ENCODE measurements around the gene AP5S1.
"Not testable (repeated sequence)": the region's sequence is repeated elsewhere in the genome, so short reads cannot be mapped to it uniquely, and the experiment has no call there.

Gene AP5S1

GRCh38 chr20:3836132-3836531, 15.8 kb downstream of the AP5S1 start:
- TF ChIP-seq CTCF (IDR thresholded peaks at IDR 0.05; ENCODE audit: borderline replicate concordance, insufficient read depth, low read depth, low read length) = no peak
- no peak overlapping the region for H3K4me3 ChIP-seq (ENCODE audit: low read depth, low read length)

- TF ChIP-seq CTCF (IDR thresholded peaks at IDR 0.05; ENCODE audit: borderline replicate concordance, insufficient read depth, low read depth, low read length) = no peak
- no peak overlapping the region for H3K4me3 ChIP-seq (ENCODE audit: low read depth, low read length)
These were observed 19.0 kb downstream of the AP5S1 start for GRCh38 chr20:3839328-3839727.

- H3K4me3 ChIP-seq (ENCODE audit: low read depth, low read length) = not testable (repeated sequence)
These were observed 19.9 kb downstream of the AP5S1 start for GRCh38 chr20:3840201-3840600.

- TF ChIP-seq CTCF (IDR thresholded peaks at IDR 0.05; ENCODE audit: borderline replicate concordance, insufficient read depth, low read depth, low read length) = no peak
- no peak overlapping the region for H3K4me3 ChIP-seq (ENCODE audit: low read depth, low read length)
These were observed 22.1 kb downstream of the AP5S1 start for GRCh38 chr20:3842348-3842930.

GRCh38 chr20:3843490-3843889, 23.1 kb downstream of the AP5S1 start:
- no peak for TF ChIP-seq CTCF (IDR thresholded peaks at IDR 0.05; ENCODE audit: borderline replicate concordance, insufficient read depth, low read depth, low read length)
- no peak overlapping the region for H3K4me3 ChIP-seq (ENCODE audit: low read depth, low read length)

GRCh38 chr20:3843990-3844619, 23.8 kb downstream of the AP5S1 start:
- H3K4me3 ChIP-seq (ENCODE audit: low read depth, low read length) = not testable (repeated sequence)

GRCh38 chr20:3846378-3846739, 26.0 kb downstream of the AP5S1 start:
- no peak for TF ChIP-seq CTCF (IDR thresholded peaks at IDR 0.05; ENCODE audit: borderline replicate concordance, insufficient read depth, low read depth, low read length)
- H3K4me3 ChIP-seq (ENCODE audit: low read depth, low read length) = peak overlapping the region; percentile 72

GRCh38 chr20:3846740-3847428, 26.5 kb downstream of the AP5S1 start, which contains the start of gene MAVS:
Gene MAVS (plus strand): TSS chr20:3846834. CDS start chr20:3854625, 7,791 bp downstream.
- TF ChIP-seq CTCF (IDR thresholded peaks at IDR 0.05; ENCODE audit: borderline replicate concordance, insufficient read depth, low read depth, low read length) = no peak
- peak within 1 kb of the TSS; percentile 72 for H3K4me3 ChIP-seq (ENCODE audit: low read depth, low read length)

Measured in GM12875 (cell line).